Measurements from ENCODE around the gene CARD8.
"Not testable (repeated sequence)": the region's sequence is repeated elsewhere in the genome, so short reads cannot be mapped to it uniquely, and the experiment has no call there.

The CARD8 gene

DNA sequence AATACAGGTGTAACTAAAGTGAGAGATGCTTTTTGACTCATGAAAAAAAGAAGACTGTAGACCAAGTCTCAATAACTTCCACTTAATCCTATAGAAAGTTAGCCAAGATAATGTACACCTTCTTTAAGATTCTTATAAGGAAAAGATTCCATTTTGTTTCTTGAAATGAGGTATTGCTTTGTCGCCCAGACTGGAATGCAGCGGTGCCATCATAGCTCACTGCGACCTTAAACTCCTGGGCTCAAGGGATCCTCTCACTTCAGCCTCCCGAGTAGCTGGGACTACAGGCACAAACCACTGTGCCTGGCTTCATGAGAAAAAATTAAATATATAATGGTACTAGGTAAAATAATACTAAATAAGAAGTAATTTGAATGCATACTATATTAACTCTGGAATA is 3.3 kb upstream of the CARD8 start:
- DNase-seq = not testable (repeated sequence)

DNA sequence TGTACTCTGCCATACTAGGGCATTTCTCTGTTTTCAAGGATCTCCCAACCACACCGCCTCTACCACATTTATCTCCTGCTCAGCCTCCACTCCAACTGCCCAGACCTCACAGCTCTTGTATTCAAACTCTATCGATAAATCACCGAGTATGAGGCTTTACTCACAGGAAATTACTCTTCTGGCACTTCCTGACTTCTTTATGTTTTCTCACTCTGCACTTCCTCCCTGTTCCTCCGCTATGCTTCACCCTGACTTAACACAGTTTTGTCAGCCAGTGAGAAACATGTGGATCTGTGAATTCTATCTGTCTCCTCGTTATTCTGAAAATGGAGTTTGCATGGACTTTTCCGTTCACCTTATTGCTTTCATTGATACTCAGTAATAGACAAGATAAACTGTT is 2.6 kb upstream of the CARD8 start:
- no peak for DNase-seq

DNA sequence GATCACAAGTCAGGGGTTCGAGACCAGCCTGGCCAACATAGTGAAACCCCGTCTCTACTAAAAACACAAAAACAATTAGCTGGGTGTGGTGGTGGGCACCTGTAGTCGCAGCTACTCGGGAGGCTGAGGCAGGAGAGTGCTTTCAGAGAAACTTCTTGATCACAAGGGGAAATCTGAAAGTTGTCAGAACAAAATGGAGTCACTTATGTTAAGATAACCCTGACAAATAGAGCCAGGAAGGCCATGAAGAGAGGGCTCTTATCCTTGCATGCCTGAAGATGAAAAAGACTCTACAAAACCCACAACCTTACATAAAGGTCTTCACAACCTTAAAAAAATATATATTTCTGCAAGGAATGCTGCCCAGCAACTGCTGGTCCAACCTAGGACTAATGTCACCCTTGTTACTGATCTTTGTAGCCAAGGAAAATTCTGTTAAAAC is 1.2 kb downstream of the CARD8 start:
- DNase-seq = no peak

DNA sequence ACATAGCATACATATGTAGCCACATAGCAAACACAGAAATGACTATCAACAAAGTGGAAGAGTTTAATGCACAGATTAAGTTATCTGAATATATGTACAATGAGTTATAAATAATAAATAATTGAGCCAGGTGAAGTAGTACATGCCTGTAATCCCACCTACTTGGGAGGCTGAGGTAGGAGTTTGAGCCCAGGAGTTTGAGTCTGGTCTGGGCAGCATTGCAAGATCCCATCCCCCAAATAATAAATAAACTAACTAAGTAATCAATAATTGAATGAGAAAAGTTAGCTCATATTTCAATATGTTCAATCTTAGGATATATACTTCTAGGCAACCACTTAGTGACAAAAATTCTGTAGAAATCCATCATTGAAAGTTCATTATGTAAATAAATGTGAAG is 1.7 kb downstream of the CARD8 start:
- DNase-seq = no peak

DNA sequence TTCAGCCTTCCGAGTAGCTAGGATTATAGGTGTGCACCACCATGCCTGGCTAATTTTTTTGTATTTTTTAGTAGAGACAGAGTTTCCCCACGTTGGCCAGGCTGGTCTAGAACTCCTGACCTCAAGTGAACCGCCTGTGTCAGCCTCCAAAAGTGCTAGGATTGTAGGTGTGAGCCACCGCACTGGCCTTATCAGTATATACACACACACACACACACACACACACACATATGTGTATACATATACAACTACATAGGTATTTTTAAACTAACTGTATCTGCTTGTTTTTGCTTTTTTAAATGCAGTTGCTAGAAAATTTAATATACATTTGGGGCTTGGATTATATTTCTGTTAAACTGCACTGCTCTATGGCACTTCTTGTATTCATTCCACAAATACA is 3.1 kb downstream of the CARD8 start:
- no peak for DNase-seq

DNA sequence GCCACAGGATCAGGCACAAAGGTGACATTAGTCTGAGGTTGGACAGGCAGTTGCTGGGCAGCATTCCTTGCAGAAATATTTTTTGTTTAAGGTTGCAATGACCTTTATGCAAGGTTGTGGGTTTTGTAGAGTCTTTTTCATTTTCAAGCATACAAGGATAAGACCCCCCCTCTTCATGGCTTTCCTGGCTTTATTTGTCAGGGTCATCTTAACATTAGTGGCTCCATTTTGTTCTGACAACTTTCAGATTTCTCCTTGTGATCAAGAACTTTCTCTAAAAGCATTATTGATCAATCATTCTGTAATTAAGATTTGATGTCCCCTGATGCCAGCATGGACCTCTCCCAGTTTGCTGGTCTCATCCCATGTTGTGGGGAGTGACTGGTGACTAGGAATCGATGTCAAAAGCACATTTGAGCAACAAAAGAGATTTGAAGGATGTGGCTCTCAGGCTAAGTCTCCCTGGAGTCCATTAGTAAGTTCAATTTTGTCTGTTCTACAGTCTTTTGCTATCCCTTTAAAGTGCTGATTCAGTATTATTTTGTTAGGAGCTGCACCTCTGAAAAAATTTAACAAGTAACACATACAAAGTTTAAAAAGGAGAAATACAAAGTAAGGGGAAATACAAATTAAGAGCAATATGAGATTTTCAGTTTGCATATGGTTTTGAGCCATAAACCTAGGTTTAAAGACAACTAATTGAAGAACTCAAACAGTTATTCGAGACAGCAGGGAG is 5.3 kb downstream of the CARD8 start:
- DNase-seq = no peak

DNA sequence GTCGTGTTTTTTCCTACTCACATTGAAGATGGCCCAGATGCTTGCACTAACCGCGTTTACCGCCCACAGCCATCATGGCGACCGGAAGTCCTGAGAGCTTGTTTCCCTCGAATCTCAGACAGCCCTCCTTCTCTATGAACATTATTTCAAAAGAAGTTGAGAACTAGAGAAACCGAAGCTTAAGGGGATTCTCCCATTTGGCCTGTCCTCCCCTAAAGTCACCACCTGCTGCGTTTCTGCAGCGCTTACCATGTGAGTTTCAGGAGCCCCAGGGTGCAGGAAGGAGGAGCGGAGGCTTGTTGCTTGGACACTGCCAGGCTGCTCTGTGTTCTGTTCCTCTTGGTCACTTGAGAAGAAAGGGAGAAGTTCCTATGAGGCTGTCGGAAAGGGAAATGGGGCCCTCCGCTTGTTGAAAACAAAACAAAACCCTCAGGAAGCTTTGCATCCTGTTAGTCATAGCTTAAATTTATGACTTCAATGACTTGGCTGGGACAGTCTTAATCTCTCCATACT is 6.2 kb downstream of the CARD8 start:
- DNase-seq = peak; percentile 85

DNA sequence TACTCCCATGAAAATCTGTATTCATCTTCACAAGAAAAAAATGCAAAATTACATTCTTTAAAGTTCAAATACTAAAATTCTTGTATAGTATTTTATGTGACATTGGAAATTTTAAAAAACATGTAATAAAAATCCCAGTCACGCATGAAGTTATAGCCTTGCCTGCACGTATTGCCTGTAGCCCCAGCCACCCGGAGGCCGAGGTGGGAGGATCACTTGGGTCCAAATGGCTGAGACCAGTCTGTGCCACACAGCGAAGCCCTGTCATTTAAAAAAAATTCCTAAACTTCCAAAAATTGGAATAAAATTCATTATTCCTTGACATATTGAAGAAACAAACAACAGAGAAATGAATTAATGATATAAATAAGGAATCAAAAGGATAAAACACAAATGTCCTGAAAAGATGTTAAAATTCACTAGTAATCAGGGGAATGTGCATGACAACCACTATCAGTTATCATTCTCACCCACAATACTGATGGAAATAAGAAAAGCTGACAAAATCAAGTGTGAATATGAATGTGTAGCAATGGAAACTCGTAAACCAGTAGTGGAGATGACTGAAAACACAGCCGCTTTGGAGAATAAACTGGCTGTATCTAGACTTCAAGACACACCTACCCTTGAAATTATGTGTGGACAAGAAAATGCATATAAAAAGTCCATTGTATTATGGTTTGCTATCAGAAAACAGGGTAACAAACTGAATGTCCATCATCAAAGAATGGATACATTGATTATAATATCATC is 7.5 kb downstream of the CARD8 start:
- no peak for DNase-seq

DNA sequence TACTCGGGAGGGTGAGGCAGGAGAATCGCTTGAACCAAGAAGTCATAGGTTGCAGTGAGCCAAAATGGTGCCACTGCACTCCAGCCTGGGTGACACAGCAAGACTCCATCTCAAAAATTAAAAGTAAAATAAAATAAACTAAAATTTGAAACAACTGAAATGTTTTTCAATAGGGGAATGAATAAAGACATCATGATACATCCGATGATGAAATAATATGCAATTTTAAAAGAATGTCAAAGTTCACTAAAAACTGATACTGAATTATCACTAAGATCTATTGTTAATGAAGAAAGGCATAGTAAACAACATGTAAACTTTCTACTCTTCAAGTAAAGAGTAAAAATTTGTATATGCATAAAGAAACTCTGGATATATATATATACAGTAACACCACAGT is 8.5 kb downstream of the CARD8 start:
- no peak for DNase-seq

DNA sequence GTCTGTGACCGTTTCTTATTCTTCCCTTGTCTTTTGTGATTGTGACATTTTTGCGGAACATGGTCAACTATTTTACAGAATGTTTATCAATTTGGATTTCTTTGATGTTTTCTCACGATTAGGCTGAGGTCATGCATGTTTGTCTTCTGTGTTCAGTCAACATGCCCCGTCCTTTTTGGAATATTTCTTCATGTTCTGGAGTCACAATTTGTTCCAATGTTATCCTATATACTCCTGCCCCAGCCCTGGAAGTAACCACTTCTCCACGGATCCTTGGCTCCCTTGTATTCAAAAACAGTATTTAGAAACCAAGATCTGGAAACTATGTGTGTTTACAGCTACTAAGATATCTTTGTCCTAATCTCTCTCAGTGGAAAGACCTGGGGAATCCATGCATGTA is 9.6 kb downstream of the CARD8 start:
- no peak for DNase-seq

DNA sequence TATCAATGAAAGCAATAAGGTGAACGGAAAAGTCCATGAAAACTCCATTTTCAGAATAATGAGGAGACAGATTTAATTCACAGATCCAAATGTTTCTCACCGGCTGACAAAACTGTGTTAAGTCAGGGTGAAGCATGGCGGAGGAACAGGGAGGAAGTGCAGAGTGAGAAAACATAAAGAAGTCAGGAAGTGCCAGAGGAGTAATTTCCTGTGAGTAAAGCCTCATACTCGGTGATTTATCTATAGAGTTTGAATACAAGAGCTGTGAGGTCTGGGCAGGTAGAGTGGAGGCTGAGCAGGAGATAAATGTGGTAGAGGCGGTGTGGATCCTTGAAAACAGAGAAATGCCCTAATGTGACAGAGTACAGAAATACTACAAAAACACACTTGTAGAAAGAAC is 11.4 kb downstream of the CARD8 start:
- no peak for DNase-seq

DNA sequence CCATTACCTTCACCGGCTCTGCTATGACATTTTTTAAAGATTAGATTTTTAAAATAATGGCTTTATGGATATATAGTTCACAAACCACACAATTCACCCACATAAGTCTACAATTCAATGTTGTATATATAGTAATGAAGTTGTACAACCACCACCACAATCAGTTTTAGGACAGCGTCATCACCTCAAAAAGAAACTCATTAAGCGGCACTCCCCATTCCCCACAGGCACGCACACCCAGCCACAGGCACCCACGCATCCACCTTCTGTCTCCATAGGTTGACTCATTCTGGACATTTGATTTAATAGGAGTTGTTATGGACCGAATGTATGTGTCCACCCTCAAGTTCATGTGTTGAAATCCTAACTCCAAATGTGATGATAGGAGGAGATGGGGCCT is 13.9 kb downstream of the CARD8 start:
- not testable (repeated sequence) for DNase-seq

DNA sequence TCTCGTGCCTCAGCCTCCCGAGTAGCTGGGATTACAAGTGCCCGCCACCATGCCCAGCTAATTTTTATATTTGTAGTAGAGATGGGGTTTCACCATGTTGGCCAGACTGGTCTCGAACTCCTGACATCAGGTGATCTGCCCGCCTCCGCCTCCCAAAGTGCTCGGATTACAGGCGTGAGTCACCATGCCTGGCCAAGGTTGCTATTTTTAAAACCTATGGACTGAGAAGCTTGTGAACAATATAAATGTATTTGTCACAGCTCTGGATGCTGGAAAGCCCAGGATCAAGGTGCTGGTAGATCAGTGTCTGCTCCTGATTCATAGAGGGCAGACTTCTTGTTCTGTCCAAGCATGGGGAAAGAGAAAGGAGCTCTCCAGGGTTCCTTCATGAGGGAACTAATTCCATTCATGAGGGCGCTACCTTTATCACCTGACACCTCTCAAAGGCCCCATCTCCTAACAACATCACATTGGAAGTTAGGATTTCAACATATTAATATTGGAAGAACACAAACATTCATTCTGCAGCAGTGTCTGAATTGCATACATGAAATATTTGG is 16.1 kb downstream of the CARD8 start:
- no peak for DNase-seq

DNA sequence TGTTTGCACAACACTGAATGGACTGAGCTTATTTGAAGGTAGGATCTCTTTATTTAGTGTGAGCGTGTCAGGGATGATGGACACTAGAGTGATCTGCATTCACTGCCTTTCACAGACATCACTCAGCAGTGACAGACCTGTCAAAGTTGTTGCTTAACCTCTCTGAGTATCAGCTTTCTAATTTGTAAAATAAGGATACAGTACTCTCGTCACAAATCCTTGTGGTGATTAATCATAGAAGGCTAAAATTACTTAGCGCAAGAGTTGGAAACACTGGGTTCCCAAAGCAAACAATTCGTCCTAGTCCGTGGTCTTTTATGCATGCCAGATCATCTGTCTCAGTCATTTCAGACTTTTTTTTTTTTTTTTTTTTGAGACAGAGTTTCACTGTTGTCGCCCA is 16.6 kb downstream of the CARD8 start:
- DNase-seq = no peak

DNA sequence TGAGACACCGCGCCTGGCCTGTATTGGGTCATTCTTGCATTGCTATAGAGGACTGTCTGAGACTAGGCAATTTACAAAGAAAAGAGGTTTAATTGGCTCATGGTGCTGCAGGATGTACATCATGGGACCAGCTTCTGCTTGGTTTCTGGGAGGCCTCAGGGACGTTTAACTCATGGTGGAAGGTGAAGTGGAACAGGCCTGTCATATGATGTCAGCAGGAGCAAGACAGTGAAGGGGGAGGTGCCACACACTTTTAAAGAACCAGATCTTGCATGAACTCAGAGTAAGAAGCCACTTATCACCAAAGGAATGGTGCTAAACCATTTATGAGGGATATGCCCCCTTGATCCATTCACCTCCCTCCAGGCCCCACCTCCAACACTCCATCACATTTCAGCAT is 18.7 kb downstream of the CARD8 start:
- no peak for DNase-seq

DNA sequence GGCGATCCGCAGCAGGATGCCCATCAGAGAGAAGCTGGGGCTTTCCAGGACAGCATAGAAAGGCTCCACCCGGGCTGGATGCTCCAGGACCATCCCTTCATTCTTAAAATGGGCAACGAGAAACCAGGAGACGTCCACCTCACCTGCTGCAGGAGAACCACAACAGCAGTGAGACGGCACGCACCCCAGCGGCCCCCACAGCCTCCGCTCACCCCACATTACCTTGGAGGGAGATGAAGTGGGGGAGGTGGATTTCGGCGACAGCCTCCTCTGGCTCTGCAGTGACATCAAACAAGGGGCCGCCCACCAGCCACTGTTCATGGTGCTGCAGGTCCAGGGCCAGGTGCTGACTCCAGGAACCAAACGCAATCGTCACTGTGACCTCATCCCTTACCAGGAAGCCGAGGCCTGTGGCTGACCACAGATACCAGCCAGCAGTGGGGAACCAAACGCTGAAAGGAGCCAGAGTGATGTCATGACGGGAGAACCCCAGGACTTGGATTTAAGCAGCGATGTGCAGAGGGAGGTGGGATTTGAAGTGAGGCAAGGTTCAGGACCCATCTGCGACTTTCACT is 25.1 kb downstream of the CARD8 start:
- no peak for DNase-seq

DNA sequence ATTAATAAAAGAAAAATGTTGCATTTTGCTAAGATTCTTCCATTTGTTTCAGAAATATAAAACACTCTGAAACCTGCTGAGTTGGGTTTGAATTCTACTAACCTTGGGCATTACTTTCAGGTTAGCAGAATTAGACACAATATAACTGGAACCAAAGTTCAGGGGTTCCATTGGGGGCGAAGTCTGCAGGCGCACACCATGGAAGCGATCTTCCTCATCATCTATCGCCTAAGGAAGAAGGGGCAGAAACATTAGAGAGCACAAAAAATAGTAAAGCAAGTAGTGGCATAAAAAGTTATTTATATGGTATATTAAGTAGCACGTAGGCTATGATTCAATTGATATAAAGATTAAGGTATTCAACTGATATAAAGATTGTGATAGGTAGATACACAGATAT is 34.1 kb downstream of the CARD8 start:
- no peak for DNase-seq

DNA sequence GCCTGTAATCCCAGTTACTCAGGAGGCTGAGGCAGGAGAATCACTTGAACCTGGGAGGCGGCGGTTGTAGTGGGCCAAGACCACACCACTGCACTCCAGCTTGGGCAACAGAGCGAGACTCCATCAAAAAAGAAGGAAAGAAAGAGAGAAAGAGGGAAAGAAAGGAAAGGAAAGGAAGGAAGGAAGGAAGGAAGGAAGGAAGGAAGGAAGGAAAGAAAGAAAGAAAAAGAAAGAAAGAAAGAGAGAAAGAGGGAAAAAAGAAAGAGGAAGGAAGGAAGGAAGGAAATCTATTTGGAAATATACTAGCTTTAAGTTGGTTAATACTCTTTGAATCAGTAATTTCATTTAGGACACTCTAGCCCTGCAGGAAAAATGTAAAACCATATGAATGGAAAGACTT is 34.9 kb downstream of the CARD8 start:
- DNase-seq = not testable (repeated sequence)

DNA sequence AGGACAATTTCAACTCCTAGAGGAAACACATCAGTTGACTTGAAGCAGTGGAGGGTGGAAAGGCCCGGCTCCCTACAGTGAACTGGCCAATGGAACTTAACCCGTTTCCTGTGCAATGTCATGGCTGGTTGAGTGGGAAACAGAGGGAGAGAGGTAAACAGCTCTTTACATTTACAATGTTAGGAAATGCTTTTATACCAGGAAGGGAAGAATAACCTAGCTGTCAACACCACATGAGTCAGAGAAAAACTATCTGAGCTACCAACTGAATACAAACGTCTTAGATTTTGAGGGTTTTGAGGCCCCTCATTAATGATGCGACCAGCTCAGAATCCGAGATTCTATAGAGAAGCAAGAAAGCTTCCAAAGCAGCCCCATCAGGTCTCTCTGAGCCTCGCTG is 36.7 kb downstream of the CARD8 start:
- DNase-seq = no peak

DNA sequence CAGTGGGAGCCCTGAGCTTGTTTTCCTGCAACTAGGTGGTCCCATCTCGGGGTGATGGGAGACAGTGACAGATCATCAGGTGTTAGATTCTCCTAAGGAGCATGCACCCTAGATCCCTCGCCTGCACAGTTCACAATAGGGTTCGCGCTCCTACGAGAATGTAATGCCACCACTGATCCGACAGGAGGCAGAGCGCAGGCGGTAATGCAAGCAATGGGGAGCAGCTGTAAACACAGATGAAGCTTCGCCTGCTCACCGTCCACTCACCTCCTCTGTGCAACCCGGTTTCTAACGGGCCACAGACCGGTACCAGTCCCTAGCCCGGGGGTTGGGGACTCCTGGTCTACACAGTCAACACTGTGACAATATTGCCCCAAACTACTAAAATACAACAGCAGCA is 38.8 kb downstream of the CARD8 start:
- no peak for DNase-seq

DNA sequence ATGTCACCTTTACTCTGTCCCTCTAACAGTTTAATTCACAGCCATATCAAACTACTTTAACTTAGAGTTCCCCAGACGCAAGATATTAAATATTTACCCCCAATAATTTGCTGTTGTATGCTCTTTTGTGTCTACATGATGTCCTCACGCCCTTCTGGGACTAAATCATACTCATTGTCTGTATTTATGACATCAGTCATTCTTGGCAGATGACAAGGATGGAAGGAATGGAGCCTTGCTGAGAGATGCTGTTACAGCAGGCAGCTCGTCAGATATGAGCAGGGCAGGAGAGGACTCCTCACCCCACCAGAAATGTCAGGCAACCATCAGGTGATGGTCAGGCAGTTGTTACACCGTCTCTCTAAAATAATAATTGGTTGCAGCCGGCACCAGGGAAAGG is 41.8 kb downstream of the CARD8 start:
- no peak for DNase-seq

DNA sequence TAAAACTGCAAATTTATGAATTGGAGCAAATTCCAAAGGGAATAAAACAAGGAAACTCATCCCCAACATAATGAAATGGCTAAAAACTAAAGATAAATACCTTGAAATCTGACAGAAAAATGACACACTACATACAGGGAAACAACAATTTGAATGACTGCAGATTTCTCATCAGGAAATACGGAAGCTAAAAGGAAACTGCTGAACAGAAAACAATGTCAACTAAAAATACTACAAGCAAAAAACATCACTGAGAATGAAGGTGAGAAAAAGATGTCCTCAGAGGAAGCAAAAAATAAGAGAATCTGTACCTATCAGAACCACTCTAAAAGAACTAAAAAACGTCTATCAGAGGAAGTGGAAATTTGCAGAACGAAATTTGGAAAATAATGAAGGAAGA is 45.7 kb downstream of the CARD8 start:
- DNase-seq = no peak

DNA sequence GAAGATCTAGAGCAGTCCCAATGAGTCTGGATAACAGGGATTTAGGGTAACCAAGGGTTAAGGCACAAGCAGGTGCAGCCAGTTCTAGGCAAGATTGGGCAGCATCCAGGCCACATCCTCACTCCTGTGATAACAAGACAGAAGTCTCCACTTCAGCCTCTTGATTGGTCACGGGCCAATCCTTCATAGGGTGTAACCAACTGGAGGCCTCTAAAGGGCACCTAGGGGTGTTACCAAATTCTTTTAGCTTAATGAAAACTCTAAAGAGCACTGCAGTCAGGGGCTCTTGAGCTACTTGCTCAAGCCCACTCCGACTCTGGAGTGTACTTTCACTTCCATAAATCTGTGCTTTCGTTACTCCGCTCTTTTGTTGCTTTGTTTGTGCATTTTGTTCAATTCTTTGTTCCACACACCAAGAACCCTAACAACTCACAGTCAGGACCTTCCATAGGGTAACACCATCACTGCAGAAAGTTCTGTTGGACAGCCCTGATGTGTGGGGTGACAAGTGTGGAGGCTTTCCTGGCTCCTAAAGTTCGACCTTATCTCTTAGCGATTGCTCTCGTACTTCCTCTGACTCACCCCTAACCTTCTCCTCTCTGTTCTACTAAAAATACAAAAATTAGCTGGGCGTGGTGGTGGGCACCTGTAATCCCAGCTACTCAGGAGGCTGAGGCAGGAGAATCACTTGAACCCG is 49.2 kb downstream of the CARD8 start:
- DNase-seq = peak; percentile 47

Data from activated CD8-positive, alpha-beta memory T cell treated with anti-CD3 and anti-CD28 coated beads for 24 hours (primary cell).